ENCODE measurements around the gene PRKAR1A.

DNA sequence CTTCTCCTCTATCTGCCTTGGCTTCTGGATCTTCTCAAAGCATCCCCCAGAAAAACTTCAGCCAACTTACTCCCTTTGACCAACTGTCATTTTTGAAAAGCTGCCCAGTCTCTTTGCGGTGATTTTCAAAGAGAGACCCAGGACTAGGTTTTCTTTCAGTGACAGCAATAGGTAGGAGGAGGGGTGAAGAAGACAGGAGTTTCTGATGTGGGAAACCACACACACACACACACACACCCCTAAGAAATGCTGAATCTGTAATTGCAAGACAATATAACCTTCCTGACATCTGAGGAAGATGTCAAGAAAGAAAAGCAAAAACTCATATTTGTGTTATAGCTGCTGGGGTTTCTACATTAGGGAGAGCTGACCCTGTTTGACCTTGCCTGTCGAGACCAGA lies 83.8 kb downstream of the PRKAR1A start:
- TF ChIP-seq, protein P1, sequence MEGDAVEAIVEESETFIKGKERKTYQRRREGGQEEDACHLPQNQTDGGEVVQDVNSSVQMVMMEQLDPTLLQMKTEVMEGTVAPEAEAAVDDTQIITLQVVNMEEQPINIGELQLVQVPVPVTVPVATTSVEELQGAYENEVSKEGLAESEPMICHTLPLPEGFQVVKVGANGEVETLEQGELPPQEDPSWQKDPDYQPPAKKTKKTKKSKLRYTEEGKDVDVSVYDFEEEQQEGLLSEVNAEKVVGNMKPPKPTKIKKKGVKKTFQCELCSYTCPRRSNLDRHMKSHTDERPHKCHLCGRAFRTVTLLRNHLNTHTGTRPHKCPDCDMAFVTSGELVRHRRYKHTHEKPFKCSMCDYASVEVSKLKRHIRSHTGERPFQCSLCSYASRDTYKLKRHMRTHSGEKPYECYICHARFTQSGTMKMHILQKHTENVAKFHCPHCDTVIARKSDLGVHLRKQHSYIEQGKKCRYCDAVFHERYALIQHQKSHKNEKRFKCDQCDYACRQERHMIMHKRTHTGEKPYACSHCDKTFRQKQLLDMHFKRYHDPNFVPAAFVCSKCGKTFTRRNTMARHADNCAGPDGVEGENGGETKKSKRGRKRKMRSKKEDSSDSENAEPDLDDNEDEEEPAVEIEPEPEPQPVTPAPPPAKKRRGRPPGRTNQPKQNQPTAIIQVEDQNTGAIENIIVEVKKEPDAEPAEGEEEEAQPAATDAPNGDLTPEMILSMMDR (IDR thresholded peaks at IDR 0.05), result no peak
- no peak for TF ChIP-seq POLR2A (IDR thresholded peaks at IDR 0.05)
- no peak for TF ChIP-seq EP300 (IDR thresholded peaks at IDR 0.05)
